HG02970 (cell line): ENCODE data around the gene LPO.

Source experiments
- ATAC-seq: cut with Tn5 transposase; IDR thresholded peaks from one replicate; pipeline ENCODE4 v1.9.1; 2021; ENCODE audit warnings: mild to moderate bottlenecking, moderate library complexity, moderate number of reproducible peaks; ENCODE audit not compliant: unreplicated experiment, low FRiP score

LPO gene

DNA sequence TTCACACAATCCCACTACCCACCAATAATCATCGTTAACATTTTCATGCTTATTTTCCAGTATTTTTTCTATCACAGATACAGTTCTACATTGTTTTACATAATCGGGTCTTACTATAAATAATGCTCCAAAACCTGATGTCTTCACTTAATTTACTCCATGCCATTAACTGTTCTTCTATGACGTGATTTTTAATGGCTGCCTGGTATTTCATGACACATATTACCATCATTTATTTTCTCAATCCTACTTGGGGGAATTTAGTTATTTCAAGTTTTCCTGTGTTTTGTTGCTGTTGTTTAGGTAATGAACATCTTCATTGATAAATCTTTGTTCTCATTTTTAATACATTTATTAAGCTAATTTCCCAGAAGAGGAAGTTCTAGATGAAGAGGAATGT, 14.7 kb downstream of the LPO start:
- ATAC-seq, result no peak

DNA sequence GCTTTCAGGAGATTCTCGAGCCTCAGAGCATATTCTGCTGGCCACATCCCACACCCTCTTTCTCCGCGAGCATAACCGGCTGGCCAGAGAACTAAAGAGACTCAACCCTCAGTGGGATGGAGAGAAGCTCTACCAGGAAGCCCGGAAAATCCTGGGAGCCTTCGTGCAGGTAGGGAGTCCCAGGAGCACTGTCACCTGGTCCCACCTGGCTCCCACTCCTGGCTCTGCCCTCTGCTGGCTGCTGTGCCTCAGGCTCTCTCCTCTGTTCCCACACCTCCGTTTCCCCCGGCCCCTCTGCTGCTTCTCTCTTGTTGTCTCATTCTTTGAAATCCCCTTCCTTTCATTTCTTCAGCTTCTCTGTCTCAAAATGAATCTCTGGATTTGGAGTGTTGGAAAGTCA, 16.4 kb downstream of the LPO start:
- no peak for ATAC-seq

GRCh38 chr17:58262149-58262548, 23.8 kb downstream of the LPO start:
- no peak for ATAC-seq

GRCh38 chr17:58263773-58264172, 25.4 kb downstream of the LPO start:
- no peak for ATAC-seq

GRCh38 chr17:58264407-58265103, 26.2 kb downstream of the LPO start:
- no peak for ATAC-seq

DNA sequence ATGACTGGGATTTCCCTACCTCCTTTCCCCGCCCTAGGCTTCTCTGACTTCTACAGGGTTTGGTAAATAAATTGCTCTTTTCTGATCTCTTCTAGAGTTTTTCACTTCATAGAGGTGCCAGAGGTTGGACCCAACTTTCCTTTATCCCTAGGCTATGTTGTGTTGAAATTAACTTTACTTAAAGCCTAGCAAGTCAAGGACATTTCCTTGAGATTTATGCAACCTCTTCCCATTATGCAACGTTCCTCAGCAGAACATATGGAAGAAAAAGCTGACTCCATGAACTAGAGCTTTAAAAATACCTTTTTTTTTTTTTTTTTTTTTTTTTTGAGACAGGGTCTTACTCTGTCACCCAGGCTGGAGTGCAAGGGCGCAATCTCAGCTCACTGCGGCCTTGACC, 26.9 kb downstream of the LPO start:
- no peak for ATAC-seq

GRCh38 chr17:58265902-58266875, 27.8 kb downstream of the LPO start:
- ATAC-seq, result no peak

DNA sequence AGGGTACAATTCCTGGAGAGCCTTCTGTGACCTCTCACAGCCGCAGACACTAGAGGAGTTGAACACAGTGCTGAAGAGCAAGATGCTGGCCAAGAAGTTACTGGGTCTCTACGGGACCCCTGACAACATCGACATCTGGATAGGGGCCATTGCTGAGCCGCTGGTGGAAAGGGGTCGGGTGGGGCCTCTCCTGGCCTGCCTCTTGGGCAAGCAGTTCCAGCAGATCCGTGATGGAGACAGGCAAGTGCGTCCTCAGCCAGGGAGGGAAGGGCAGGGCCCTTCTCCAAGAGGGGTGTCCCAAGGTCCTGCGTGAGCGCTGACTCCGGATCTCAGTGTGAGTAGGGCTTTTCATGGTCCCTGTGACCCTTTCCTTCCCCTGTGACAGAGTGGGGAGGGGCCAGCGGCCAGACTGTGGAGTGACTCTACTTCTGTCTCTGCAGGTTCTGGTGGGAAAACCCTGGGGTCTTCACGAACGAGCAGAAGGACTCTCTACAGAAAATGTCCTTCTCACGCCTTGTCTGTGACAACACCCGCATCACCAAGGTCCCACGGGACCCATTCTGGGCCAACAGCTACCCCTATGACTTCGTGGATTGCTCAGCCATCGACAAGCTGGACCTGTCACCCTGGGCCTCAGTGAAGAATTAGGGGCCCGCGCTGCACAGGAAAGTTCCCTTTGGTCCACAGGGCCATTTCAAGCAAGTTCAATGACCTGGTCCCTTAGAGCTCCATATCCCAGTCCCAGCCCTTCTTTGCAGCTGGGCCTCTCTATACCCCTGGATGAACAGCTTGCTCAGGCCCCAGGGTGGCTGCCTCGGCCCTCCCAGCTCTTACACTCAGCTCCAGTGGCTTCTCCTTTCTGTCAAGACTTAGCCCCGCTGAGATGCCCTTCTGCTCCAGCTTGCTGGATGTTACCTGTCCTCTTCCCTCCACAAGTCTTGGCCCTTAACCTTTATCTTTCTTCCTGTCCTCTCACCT, 29.3 kb downstream of the LPO start:
- no peak for ATAC-seq

- ATAC-seq, result no peak
Measured at GRCh38 chr17:58268326-58268725, 29.9 kb downstream of the LPO start.

GRCh38 chr17:58268774-58269556, 30.6 kb downstream of the LPO start:
- no peak for ATAC-seq

DNA sequence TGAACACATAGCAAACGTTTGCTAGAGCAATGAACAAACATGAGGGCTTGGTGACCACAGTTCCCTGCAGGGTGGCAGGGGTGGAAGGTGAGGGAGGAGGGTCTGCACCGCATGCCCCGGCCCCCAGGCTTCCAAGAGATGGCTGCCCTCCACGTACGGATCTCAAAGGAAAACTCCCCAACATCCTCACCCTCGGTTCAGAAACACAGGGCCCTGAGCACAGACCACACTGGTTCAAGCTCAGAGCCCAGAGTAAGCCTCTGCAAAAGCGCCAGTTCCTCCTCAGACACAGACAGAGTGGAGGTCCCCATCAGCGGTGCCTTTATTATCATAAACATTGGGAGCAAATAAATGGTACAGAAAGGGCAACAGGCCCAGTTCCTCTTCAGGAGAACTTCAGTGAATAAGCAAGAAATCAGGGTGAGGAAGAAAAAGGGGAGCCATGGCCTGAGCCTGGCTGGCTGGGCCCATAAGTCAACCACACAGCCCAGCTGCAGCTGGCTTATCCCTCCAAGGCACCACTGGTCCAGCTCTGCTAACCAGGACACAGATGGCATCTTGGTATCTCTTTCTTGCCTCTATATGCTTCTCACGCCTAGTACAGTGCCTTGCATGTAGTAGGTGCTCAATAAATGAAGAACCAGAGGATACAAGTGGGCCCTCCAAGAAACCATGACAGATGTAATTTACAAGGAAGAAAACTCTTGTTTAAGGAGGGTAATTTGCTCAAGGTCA, 31.3 kb downstream of the LPO start:
- ATAC-seq, result no peak

DNA sequence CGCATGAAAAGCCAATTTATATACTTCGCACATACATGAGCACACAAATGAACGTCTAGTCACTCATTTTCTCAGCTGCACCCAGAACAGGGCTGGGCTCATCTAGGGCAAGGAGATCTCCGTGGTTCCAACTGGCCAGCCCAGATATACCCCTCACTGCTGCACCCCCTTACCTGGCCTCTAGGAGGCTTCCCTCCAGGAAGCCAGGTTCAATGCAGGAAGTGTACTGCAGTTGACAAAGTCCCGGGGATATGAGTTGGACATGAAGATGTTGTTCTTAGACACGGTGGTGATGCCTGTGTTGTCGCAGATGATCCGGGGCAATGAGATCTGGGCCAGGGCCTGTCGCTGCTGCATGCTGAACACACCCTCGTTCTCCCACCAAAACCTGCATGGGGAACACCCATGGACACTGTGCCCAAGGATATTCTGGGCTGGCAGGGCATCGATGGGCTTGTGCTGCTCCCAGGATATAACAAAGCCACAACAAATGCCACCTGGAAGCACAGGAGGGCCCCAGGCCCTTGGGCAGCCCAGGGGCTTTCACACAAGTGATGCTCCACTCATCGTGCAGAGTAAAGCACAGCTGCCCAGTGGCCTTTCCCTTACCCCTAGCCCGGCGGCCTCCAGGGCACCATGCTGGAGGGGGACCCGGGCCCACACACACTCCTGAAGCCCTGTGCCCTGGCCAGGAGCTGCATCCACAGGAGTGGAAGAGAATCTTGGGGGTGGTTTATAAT, 32.3 kb downstream of the LPO start:
- ATAC-seq, result no peak

DNA sequence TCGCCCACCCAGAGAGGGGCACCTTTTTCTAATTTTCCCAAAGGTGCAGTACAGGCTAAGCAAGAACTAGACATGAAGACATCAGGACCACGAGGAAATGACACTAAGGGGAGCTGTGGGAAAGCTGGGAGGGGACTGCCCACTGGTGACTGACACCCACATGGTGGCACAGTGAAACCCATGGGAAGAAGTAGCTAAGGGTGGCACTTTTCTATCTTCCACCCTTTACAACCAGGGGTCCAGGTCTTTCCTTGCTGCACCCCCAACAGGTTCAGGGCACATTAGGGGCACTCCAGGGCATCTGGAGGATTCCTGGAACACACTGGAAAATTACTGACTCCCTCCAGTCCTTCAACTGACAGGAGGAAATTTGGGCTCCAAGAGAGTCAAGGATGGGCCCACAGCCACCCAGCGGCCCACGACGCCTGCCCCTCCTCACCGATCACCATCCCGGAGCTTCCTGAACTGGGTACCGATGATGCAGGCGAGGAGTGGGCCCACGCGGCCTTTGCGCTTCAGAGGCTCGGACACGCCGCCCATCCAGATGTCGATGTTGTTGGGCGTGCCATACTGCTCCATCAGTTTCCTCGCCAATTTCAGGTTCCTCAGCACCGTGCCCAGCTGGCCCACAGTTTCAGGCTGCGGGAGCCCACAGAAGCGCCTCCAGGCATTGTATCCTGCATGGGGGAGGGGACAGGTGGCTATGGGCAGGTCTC, 33.0 kb downstream of the LPO start:
- ATAC-seq, result no peak

DNA sequence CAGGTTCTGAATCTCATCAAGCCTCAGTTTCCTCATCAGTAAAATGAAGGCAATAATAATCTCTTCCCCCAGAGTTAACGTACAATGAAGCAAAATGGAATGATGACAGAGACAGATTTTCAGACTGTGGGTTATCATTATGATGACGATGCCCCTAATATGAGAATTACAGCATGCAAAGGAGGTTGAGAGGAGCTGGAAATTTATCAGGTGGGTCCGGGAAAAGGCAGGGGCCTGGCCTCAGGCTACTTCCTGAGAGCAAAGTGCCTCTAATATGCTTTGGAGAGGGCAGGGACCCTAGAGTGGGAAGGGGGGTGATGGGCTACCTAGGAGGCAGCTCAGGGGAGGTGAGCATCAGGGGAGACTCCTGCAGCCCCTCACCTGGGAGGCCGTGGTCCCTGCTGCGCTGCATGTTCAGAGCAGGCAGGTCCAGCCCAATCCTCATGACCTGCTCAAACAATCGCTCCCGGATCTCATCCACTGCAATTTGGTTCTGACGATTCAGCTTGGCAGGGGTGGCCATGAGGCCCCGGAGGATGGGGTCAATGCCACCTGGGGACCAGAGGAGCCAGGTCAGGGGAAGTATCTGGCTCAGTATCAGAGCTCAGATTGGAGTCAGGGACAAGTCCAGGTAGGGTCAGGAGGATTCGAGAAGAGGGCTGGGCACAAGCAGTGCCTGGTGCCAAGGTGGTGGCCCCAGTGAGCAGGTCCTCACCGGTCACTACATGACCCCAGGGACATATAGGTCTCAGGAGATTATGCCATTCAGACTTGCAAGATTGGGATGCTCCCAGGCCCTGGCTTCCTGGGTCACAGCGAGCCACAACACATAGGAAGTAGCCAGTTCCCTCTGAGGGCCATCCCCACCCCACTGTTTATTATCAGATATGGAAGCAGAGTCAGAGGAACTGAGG, 34.2 kb downstream of the LPO start:
- ATAC-seq, result no peak

DNA sequence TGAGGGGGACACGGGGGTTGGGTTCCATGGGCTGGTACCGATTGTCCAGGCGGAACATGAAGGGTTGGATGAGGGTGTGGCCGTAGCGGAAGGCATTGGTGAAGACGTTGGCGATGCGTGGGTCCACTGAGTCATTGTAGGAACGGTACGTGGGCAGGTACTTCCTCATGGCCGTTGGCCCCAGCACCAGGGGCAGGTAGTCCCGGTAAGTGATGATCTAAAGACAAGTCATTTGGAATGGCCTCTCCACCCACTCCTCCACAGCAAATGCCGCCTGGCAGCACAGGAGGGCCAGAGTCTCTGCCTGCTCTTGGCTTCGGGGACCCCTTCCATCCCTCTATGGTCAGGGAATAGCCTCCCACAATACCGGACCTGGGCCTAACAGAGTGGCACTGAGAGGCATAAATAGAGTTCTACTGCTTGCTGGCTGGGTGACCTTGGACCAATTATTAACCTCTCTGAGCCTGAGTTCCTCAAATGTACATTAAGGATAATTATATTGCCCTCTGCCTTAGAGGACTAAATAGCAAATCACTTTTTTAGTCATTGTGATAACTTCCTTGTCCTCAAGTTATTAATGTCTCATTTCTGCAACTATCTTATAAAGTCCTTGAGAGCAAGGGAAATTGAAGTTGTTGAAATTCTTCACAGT, 35.2 kb downstream of the LPO start:
- ATAC-seq, result no peak

DNA sequence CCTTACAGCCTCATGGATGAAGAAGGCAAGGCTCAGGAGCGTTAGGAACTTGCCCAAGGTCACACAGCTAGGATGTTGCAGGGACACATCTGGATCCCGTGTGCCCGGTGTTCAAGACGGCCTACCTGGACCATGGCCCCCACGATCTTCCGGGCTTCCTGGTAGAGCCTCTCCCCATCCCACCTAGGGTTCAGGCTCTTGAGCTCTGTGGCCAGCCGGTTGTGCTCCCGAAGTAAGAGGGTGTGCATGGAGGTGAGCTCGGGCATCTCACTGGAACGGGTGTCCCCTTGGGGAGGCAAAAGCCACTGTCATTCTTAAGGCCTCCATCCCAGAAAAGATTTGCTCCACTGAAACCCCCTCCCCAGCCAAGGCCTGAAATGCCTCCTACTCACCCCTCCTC, 37.0 kb downstream of the LPO start:
- no peak for ATAC-seq
